Neutrophil (primary cell): Measurements from ENCODE around the gene PLS3.

Experiments
- H3K27ac ChIP-seq: fragments of 200-600 bp; sonication (generic); 2 replicates; pipeline ENCODE4 v1.5.1; 2016; ENCODE audit warnings: mild to moderate bottlenecking, moderate library complexity
- H3K27me3 ChIP-seq: fragments of 200-600 bp; sonication (generic); 2 replicates; pipeline ENCODE4 v1.6.0; 2016; ENCODE audit warnings: mild to moderate bottlenecking
- H3K36me3 ChIP-seq: fragments of 200-600 bp; sonication (generic); 2 replicates; pipeline ENCODE4 v1.5.1; 2017
- H3K4me1 ChIP-seq, 2 experiments: fragments of 200-600 bp in 1 of 2; sonication (generic) in 1 of 2; 1 replicate in 1 of 2; 2 replicates in 1 of 2; pipeline versions ENCODE4 v1.5.1 to v1.6.1; 2013 to 2016; ENCODE audit warnings: low read depth in 1 of 2, low read length in 1 of 2, mild to moderate bottlenecking in 1 of 2, moderate library complexity in 1 of 2; ENCODE audit not compliant: control insufficient read depth in 1 of 2, insufficient read depth in 1 of 2
- H3K4me3 ChIP-seq, 2 experiments: fragments of 200-600 bp in 1 of 2; sonication (generic) in 1 of 2; 1 replicate in 1 of 2; 2 replicates in 1 of 2; pipeline ENCODE4 v1.5.1; 2013 to 2016; ENCODE audit warnings: low read depth in 1 of 2, low read length in 1 of 2, mild to moderate bottlenecking in 1 of 2, moderate library complexity in 1 of 2
- H3K9me3 ChIP-seq: fragments of 200-600 bp; sonication (generic); 2 replicates; pipeline ENCODE4 v1.5.1; 2016
- TF ChIP-seq, protein P1 (sequence below): fragments of 200-600 bp; sonication (generic); IDR thresholded peaks from 2 replicates; pipeline ENCODE4 v1.5.1; 2016; ENCODE audit warnings: antibody characterized with exemption

Gene PLS3

GRCh38 chrX:115565888-115566287 is 4.9 kb downstream of the PLS3 start:
- Histone ChIP-seq H3K27me3 (peaks cover 37% of the 10 kb centered on the region), H3K9me3 (no peaks in the 10 kb centered on the region), H3K27ac (no peak overlapping the region), H3K36me3 (no peaks in the 10 kb centered on the region), H3K4me1 (no peaks in the 10 kb centered on the region), H3K4me3 (no peak overlapping the region)
- TF ChIP-seq, protein P1, sequence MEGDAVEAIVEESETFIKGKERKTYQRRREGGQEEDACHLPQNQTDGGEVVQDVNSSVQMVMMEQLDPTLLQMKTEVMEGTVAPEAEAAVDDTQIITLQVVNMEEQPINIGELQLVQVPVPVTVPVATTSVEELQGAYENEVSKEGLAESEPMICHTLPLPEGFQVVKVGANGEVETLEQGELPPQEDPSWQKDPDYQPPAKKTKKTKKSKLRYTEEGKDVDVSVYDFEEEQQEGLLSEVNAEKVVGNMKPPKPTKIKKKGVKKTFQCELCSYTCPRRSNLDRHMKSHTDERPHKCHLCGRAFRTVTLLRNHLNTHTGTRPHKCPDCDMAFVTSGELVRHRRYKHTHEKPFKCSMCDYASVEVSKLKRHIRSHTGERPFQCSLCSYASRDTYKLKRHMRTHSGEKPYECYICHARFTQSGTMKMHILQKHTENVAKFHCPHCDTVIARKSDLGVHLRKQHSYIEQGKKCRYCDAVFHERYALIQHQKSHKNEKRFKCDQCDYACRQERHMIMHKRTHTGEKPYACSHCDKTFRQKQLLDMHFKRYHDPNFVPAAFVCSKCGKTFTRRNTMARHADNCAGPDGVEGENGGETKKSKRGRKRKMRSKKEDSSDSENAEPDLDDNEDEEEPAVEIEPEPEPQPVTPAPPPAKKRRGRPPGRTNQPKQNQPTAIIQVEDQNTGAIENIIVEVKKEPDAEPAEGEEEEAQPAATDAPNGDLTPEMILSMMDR, result no peak

DNA sequence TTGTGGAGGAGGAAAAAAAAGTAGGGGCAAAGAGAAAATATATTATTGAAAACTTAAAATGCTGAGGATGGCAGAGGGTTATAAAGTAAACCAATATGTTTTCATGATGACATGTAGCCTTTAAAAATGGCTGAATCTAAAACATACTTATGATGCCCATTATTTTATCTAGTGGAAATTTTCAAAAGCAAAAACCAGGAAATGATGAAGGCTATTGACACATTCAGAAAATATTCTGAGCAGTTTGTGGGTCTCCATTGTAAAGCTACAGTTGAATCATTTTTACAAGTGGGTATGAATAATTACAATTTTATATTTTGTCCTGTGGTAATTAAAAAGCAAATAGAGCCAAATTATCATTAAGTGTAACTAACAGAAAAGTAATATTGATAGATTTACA is 10.7 kb downstream of the PLS3 start:
- Histone ChIP-seq H3K4me1 (no peaks in the 10 kb centered on the region), H3K27ac (no peak overlapping the region), H3K27me3 (no peaks in the 10 kb centered on the region), H3K4me3 (no peak overlapping the region), H3K9me3 (no peaks in the 10 kb centered on the region), H3K36me3 (no peaks in the 10 kb centered on the region)
- TF ChIP-seq, protein P1, result no peak

GRCh38 chrX:115573185-115573584 is 12.2 kb downstream of the PLS3 start:
- H3K4me3 ChIP-seq, result no peak overlapping the region
- no peaks in the 10 kb centered on the region for H3K9me3 ChIP-seq
- H3K36me3 ChIP-seq, result no peaks in the 10 kb centered on the region
- no peak overlapping the region for H3K27ac ChIP-seq
- TF ChIP-seq, protein P1, result no peak
- no peaks in the 10 kb centered on the region for H3K4me1 ChIP-seq
- H3K27me3 ChIP-seq, result no peaks in the 10 kb centered on the region

GRCh38 chrX:115576676-115577075 is 15.7 kb downstream of the PLS3 start:
- no peaks in the 10 kb centered on the region for H3K27me3 ChIP-seq
- no peaks in the 10 kb centered on the region for H3K36me3 ChIP-seq
- H3K9me3 ChIP-seq, result no peaks in the 10 kb centered on the region
- no peak overlapping the region for H3K27ac ChIP-seq
- TF ChIP-seq, protein P1, result no peak
- H3K4me3 ChIP-seq, result no peak overlapping the region
- no peaks in the 10 kb centered on the region for H3K4me1 ChIP-seq

- TF ChIP-seq, protein P1, result no peak
- Histone ChIP-seq H3K27me3 (no peaks in the 10 kb centered on the region), H3K36me3 (no peaks in the 10 kb centered on the region), H3K9me3 (no peaks in the 10 kb centered on the region), H3K4me3 (no peak overlapping the region), H3K27ac (no peak overlapping the region), H3K4me1 (no peaks in the 10 kb centered on the region)
Observed at GRCh38 chrX:115579327-115579726, 18.4 kb downstream of the PLS3 start.

DNA sequence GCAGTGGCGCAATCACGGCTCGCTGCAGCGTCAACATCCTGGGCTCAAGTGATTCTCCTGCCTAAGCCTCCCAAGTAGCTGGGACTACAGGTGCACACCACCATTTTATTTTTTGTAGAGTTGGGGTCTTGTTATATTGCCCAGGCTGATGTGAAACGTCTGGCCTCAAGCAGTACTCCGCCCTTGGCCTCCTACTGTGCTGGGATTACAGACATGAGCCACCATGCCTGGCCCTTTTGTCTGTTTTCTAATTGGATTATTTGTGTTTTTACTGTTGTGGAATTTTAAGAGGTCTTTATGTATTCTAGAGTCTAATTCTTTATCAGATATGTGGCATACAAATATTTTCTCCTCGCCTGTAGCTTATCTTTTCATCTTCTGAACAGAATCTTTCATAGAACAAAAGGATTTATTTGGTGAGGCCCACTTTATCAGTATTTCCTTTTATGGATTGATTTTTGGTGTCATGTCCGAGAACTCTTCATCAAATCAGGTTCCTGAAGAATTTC is 18.9 kb downstream of the PLS3 start:
- no peak overlapping the region for H3K27ac ChIP-seq
- TF ChIP-seq, protein P1, result no peak
- no peaks in the 10 kb centered on the region for H3K36me3 ChIP-seq
- no peaks in the 10 kb centered on the region for H3K9me3 ChIP-seq
- no peaks in the 10 kb centered on the region for H3K4me1 ChIP-seq
- H3K4me3 ChIP-seq, result no peak overlapping the region
- no peaks in the 10 kb centered on the region for H3K27me3 ChIP-seq
